Measurements from ENCODE around the gene PMPCA.

Gene PMPCA

GRCh38 chr9:136465500-136466154 is 55.2 kb downstream of the PMPCA start:
- H3K36me3 Mint-ChIP-seq: peaks cover 38 to 63% of the 10 kb centered on the region in 2 donors
- no peak overlapping the region for H3K27ac Mint-ChIP-seq
- H3K27me3 Mint-ChIP-seq: no peaks in the 10 kb centered on the region
- H3K4me1 Mint-ChIP-seq: no peaks in the 10 kb centered on the region
- DNase-seq: no peak
- no peaks in the 10 kb centered on the region for H3K9me3 Mint-ChIP-seq
- ATAC-seq (replicated peaks): no peak
- no peak overlapping the region for H3K4me3 Mint-ChIP-seq

- no peaks in the 10 kb centered on the region for H3K4me1 Mint-ChIP-seq
- H3K36me3 Mint-ChIP-seq: peaks cover 38 to 62% of the 10 kb centered on the region in 2 donors
- ATAC-seq (replicated peaks): no peak
- H3K27me3 Mint-ChIP-seq: no peaks in the 10 kb centered on the region
- DNase-seq: no peak
- peak overlapping the region; percentile 9 for H3K27ac Mint-ChIP-seq
- H3K9me3 Mint-ChIP-seq: no peaks in the 10 kb centered on the region
- H3K4me3 Mint-ChIP-seq: no peak overlapping the region
Observed at GRCh38 chr9:136466155-136466541, 55.7 kb downstream of the PMPCA start.

GRCh38 chr9:136467766-136468165 is 57.3 kb downstream of the PMPCA start:
- DNase-seq: no peak
- no peak for ATAC-seq (replicated peaks)
- Mint-ChIP-seq H3K9me3 (no peaks in the 10 kb centered on the region), H3K4me3 (no peak overlapping the region), H3K27me3 (no peaks in the 10 kb centered on the region), H3K36me3 (peaks cover 37 to 56% of the 10 kb centered on the region in 2 donors), H3K4me1 (no peaks in the 10 kb centered on the region), H3K27ac (peak overlapping the region; percentile 56)

- Mint-ChIP-seq H3K27ac (no peak overlapping the region), H3K4me1 (peaks cover 0 to 2% of the 10 kb centered on the region in 2 donors), H3K4me3 (no peak overlapping the region), H3K9me3 (no peaks in the 10 kb centered on the region), H3K36me3 (peaks cover 38 to 51% of the 10 kb centered on the region in 2 donors), H3K27me3 (no peaks in the 10 kb centered on the region)
- no peak for ATAC-seq (replicated peaks)
- no peak for DNase-seq
Observed at GRCh38 chr9:136470356-136470755, 59.9 kb downstream of the PMPCA start.

GRCh38 chr9:136470792-136471469 is 60.5 kb downstream of the PMPCA start:
- ATAC-seq (replicated peaks): no peak
- Mint-ChIP-seq H3K27ac (no peak overlapping the region), H3K36me3 (peaks cover 39 to 51% of the 10 kb centered on the region in 2 donors)

GRCh38 chr9:136471802-136472487 is 61.5 kb downstream of the PMPCA start:
- DNase-seq (no peak), ATAC-seq (replicated peaks) (no peak)
- Mint-ChIP-seq H3K36me3 (peaks cover 34 to 46% of the 10 kb centered on the region in 2 donors), H3K27ac (no peak overlapping the region), H3K4me1 (peaks cover 0 to 2% of the 10 kb centered on the region in 2 donors), H3K4me3 (no peak overlapping the region), H3K27me3 (no peaks in the 10 kb centered on the region), H3K9me3 (no peaks in the 10 kb centered on the region)

More at GRCh38 chr9:136470792-136471469, 60.5 kb downstream of the PMPCA start:
- no peak for DNase-seq
- Mint-ChIP-seq H3K4me1 (peaks cover 0 to 2% of the 10 kb centered on the region in 2 donors), H3K27me3 (no peaks in the 10 kb centered on the region), H3K9me3 (no peaks in the 10 kb centered on the region), H3K4me3 (no peak overlapping the region)

GRCh38 chr9:136472640-136473353 is 62.3 kb downstream of the PMPCA start:
- no peak overlapping the region for H3K27ac Mint-ChIP-seq

GRCh38 chr9:136473354-136473721 is 62.9 kb downstream of the PMPCA start:
- Mint-ChIP-seq H3K9me3 (no peaks in the 10 kb centered on the region), H3K4me1 (peaks cover 1 to 2% of the 10 kb centered on the region in 2 donors), H3K36me3 (peaks cover 34 to 45% of the 10 kb centered on the region in 2 donors), H3K4me3 (no peak overlapping the region), H3K27me3 (no peaks in the 10 kb centered on the region), H3K27ac (no peak overlapping the region)
- no peak for DNase-seq
- ATAC-seq (replicated peaks): no peak

More at GRCh38 chr9:136472640-136473353, 62.3 kb downstream of the PMPCA start:
- no peaks in the 10 kb centered on the region for H3K27me3 Mint-ChIP-seq
- H3K36me3 Mint-ChIP-seq: peaks cover 34 to 46% of the 10 kb centered on the region in 2 donors
- no peaks in the 10 kb centered on the region for H3K9me3 Mint-ChIP-seq
- peaks cover 0 to 2% of the 10 kb centered on the region in 2 donors for H3K4me1 Mint-ChIP-seq
- H3K4me3 Mint-ChIP-seq: no peak overlapping the region
- DNase-seq: no peak
- no peak for ATAC-seq (replicated peaks)
